Spleen (tissue), 7 donors: ENCODE results near the gene TAOK3.

Source experiments
- CTCF ChIP-seq, 11 experiments: fragments of 200-600 bp in 7 of 11; fragments of 450-650 bp in 4 of 11; sonication (generic) in 4 of 11; IDR thresholded peaks in 8 of 11; conservative IDR thresholded peaks in 3 of 11; 1 replicate in 7 of 11; 2 replicates in 4 of 11; pipeline versions ENCODE4 v1.4.0 to v1.8.0; 2016 to 2021; ENCODE audit warnings: antibody characterized with exemption in 11 of 11, inconsistent platforms in 4 of 11, mild to moderate bottlenecking in 1 of 11
- POLR2A ChIP-seq, 3 donors: fragments of 450-650 bp; IDR thresholded peaks; one replicate each; pipeline ENCODE4 v1.5.1; 2017; ENCODE audit warnings: antibody characterized with exemption in 3 of 3, mild to moderate bottlenecking in 1 of 3
- POLR2AphosphoS5 ChIP-seq, 3 donors: sonication (generic); formaldehyde crosslinking; IDR thresholded peaks; one replicate each; pipeline ENCODE4 v1.5.1; 2017; ENCODE audit warnings: antibody characterized with exemption in 3 of 3
- donor health status: DM: no; HTN: no; CAD: no; lungs with moderate emphysema.
- donor health status: DM: no; HTN: no; CAD: no.
- donor health status: DM: no; HTN: no; CAD: no.

- TF ChIP-seq CTCF (IDR thresholded peaks at IDR 0.05 in 8 of 11, conservative IDR thresholded peaks at IDR 0.05 in 3 of 11) (no peak), POLR2A (IDR thresholded peaks at IDR 0.05) (no peak), POLR2AphosphoS5 (IDR thresholded peaks at IDR 0.05) (peak in 1 of 3 donors; percentile 44)
These were observed 196.8 kb downstream of the TAOK3 start for GRCh38 chr12:118175823-118176447.
